ENCODE data around the gene APH1A.
"Not testable (repeated sequence)": the region's sequence is repeated elsewhere in the genome, so short reads cannot be mapped to it uniquely, and the experiment has no call there.

APH1A gene

DNA sequence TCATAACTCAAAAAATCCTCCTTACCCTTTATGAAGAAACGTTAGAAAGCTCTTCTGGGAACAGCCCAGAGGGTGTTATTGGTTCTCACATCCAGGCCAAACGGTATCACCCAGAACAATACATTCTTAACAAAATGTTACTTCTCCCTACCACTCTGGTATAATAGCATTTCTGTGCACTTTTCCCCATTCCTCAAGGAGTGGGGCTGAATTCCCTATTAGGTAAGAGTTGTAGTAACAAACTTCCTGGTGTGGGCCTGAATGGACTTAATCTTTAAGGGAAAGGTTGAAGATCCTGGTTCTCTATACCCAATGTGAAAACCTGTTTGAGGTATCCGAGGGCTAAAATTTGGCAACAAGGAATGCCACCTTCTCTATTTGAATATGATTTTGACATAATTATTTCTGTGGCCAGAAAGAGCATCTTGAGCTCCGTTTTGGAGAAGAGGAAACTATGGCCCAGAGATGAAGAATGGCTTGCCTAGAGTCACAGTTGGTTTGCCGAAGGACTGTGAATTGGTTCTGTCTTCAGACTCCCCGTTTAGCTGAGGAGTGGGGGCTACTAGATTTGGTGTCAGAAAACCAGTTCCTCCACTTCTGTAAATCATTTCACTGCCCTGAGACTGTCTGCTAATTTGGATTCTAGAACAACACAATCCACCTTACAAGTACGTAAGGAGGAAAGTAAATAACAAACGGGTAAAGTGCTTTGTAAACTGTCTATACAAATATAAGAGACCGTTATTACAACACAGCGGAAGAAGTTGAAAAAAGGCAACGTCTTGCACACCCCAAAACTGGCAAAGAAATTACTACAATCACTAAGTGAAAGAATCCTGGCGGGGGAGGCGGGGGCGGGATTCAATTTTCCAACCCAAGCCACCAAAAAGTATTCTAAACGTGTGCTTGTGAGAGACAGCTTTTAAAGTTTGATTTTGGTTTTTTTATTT is 35.2 kb downstream of the APH1A start:
- no peak for DNase-seq (ENCODE audit: low read depth)

DNA sequence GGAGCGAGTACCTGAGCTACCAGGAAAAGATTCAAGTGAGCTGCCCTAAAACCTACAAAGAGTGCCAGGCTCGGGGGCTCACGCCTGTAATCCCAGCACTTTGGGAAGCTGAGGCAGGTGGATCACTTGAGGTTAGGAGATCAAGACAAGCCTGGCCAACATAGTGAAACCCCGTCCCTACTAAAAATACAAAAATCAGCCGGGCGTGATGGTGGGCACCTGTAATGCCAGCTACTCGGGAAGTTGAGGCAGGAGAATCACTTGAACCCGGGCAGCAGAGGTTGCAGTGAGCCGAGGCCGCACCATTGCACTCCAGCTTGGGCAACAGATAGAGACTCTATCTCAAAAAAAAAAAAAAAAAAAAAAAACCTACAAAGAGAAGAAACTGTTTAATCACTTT is 35.9 kb downstream of the APH1A start:
- not testable (repeated sequence) for DNase-seq (ENCODE audit: low read depth)

DNA sequence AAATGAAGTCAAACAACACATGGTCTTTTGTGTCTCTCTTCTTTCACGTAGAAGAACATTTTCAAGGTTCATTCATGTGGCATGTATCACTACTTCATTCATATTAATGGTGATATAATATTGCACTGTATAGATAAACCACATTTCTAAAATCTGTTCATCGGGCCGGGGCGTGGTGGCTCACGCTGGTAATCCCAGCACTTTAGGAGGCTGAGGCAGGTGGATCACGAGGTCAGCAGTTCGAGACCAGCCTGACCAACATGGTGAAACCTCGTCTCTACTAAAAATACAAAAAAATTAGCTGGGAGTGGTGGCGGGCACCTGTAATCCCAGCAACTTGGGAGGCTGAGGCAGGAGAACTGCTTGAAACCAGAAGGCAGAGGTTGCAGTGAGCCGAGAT is 40.6 kb downstream of the APH1A start:
- DNase-seq (ENCODE audit: low read depth), result not testable (repeated sequence)

DNA sequence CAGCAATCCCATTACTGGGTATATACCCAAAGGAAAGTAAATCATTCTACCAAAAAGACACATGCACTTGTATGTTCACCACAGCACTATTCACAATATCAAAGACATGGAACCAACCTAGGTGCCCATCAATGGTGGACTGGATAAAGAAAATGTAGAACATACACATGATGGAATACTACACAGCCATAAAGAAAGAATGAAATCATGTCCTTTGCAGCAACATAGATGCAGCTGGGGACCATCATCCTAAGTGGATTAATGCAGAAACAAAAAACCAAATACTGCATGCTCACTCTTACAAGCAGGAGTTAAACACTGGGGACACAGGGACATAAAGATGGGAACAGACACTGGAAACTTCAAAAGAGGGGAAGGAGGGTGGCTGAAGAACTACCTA is 41.6 kb downstream of the APH1A start:
- no peak for DNase-seq (ENCODE audit: low read depth)

DNA sequence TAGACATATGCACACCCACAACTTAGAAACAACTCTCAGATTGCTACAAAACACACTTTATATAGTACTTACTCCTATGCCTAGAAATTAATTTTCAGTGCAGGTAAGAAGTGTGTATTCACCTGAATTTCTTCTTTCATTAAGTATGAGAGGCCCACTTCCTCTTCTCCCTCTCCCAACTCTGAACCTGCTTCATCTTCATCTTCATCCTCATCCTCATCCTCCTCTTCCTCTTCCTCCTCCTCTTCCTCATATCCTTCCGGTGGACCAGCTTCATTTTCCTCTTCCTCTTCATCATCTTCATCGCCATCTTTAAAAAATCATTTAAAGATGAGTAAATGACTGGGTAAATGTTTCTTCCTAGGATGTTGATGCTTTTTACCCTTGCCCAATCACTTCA is 42.3 kb downstream of the APH1A start:
- no peak for DNase-seq (ENCODE audit: low read depth)

DNA sequence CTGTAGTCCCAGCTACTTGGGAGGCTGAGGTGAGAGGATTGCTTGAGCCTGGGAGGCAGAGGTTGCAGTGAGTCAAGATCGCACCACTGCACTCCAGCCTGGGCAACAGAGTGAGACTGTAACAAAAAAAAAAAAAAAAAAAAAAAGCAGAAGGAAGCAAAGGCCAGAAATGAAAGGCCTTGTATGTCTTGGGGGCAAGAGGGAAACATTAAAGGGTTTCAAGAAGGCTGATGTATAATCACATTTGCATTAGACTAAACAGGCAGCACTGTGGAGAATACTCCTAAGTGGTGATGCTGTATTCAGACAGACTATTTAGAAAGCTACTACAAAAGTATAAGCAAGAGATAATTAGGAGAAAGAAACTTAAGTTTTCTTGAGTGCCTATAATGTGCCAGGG is 43.3 kb downstream of the APH1A start:
- DNase-seq (ENCODE audit: low read depth), result no peak

DNA sequence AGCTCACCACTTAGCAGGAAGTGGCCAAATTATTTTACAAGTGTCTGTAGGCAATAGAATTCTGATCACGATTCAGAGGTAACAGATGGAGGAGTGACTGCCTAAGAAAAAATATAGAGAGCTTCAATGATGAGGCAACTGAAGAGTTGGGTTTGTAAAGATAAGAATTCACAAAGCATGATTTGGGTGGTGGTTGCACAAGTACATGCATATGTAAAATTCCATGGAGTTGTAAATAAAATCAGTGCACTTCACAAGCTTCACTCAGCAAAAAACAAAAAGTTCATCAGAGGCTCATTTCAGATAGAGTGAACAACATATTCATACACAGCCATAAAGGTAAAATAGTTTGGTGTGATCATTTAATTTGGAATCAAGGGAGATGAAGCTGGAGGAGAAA is 43.8 kb downstream of the APH1A start:
- no peak for DNase-seq (ENCODE audit: low read depth)

DNA sequence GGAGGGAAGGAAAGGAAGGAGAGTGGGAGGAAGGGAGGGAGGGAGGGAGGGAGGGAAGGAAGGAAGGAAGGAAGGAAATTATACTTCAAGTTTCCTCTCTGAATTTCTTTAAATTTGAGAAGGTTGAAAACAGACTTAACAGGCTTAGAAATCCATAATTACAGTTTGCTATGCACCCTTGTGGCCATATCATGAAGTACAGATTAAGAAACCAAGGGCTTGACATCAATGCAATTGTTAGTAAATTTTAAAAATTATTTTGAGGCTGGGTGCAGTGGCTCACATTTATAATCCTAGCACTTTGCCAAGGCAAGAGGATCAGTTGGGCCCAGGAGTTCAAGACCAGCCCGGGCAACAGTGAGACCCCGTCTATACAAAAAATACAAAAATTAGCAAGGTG is 47.3 kb downstream of the APH1A start:
- DNase-seq (ENCODE audit: low read depth), result no peak

DNA sequence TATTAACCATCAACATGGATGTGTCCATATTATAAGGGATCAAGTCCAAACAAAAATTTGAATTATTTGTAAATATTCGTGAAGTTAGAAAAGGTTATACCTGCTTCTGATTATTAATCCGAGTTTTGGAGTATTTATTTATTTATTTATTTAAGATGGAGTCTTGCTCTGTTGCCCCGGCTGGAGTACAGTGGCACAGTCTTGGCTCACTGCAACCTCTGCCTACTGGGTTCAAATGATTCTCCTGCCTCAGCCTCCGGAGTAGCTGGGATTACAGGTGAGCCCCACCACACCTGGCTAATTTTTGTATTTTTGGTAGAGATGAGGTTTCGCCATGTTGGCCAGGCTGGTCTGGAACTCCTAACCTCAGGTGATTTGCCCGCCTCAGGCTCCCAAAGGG is 53.0 kb downstream of the APH1A start:
- DNase-seq (ENCODE audit: low read depth), result not testable (repeated sequence)
